K562 (cell line): Measurements from ENCODE around the gene MFSD6. TPM values are rescaled to one million over a fixed set of nuclear protein-coding genes. Genes with fewer than 3 reads are reported as not detected.

Experiments used
- BACH1 ChIP-seq: fragments of 200-800 bp; sonication (Bioruptor generic); IDR thresholded peaks from 2 replicates; pipeline ENCODE4 v1.6.1; 2016; ENCODE audit warnings: missing genetic modification characterization, missing compliant biosample characterization
- EP300 ChIP-seq: IDR thresholded peaks from 2 replicates; pipeline ENCODE4 v1.6.1; 2012; ENCODE audit warnings: low read length, improper control_type of control experiment
- polyA plus RNA-seq, 8 experiments: library from polyadenylated mRNA; depleted of rRNA in 4 of 8; stranded (reverse) in 5 of 8; unstranded in 3 of 8; fragments of >200 nt; fragmentation: Nextera tagmentation in 2 of 8; fragmentation: Illumina TruSeq in 1 of 8; extraction: Ambion mirVana in 2 of 8; extraction: Trizol in 1 of 8; gene quantifications; 2 replicates each; pipeline versions ENCODE4 v1.2.1 to v1.2.3, GENCODE V29; 2011 to 2014; ENCODE audit warnings: inconsistent platforms in 1 of 8, missing spikeins in 1 of 8
- total RNA-seq, 7 experiments: library from RNA; depleted of rRNA in 6 of 7; stranded (reverse); fragments of >200 nt in 6 of 7; fragmentation: Illumina TruSeq in 2 of 7; extraction: Trizol in 2 of 7; gene quantifications; 2 replicates each; pipeline versions ENCODE4 v1.2.1 to v1.2.3, GENCODE V29; 2011 to 2021; ENCODE audit warnings: low replicate concordance in 1 of 7
- TF ChIP-seq, protein P1 (sequence below): fragments of 450-650 bp; IDR thresholded peaks from 2 replicates; pipeline ENCODE4 v1.6.1; 2016; ENCODE audit warnings: low read depth
- TF ChIP-seq, protein P2 (sequence below): fragments of 450-650 bp; IDR thresholded peaks from 2 replicates; pipeline ENCODE4 v1.6.1; 2016; ENCODE audit warnings: mild to moderate bottlenecking

Gene MFSD6
- total and polyA plus RNA-seq, 9 of the 15 experiments (the other 6 are each of a cell fraction or from before 2014, with no cell fraction given), result 1.1 to 7.9 (median 4.4) TPM

DNA sequence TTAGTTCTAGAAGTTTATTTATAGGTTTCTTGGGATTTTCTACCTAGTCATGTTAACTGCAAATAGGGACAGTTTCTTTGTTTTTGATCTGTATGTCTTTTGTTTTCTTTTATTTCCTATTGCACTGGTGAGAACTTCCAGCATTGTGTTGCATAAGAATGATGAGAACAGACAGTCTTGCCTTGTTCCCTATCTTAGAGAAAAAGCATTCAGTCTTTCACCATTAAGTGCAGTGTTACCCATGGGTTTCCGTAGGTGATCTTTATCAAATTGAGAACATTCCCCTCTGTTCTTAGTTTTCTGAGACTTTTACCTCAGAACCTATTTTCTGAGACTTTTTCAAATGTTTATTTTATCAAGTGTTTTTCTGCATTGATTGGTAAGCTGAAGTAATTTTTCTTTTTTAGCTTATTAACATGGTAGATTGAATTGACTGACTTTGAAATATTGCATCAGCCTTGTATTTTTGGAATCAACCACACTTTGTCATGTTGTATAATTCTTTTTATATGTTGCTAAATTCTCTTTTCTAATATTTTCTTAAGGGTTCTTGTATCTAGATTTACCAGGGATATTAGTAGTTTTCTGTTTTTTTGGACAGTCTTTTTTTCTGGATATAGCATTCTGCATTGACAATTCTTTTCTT, 17.2 kb downstream of the MFSD6 start (continued):
- TF ChIP-seq, protein P1, sequence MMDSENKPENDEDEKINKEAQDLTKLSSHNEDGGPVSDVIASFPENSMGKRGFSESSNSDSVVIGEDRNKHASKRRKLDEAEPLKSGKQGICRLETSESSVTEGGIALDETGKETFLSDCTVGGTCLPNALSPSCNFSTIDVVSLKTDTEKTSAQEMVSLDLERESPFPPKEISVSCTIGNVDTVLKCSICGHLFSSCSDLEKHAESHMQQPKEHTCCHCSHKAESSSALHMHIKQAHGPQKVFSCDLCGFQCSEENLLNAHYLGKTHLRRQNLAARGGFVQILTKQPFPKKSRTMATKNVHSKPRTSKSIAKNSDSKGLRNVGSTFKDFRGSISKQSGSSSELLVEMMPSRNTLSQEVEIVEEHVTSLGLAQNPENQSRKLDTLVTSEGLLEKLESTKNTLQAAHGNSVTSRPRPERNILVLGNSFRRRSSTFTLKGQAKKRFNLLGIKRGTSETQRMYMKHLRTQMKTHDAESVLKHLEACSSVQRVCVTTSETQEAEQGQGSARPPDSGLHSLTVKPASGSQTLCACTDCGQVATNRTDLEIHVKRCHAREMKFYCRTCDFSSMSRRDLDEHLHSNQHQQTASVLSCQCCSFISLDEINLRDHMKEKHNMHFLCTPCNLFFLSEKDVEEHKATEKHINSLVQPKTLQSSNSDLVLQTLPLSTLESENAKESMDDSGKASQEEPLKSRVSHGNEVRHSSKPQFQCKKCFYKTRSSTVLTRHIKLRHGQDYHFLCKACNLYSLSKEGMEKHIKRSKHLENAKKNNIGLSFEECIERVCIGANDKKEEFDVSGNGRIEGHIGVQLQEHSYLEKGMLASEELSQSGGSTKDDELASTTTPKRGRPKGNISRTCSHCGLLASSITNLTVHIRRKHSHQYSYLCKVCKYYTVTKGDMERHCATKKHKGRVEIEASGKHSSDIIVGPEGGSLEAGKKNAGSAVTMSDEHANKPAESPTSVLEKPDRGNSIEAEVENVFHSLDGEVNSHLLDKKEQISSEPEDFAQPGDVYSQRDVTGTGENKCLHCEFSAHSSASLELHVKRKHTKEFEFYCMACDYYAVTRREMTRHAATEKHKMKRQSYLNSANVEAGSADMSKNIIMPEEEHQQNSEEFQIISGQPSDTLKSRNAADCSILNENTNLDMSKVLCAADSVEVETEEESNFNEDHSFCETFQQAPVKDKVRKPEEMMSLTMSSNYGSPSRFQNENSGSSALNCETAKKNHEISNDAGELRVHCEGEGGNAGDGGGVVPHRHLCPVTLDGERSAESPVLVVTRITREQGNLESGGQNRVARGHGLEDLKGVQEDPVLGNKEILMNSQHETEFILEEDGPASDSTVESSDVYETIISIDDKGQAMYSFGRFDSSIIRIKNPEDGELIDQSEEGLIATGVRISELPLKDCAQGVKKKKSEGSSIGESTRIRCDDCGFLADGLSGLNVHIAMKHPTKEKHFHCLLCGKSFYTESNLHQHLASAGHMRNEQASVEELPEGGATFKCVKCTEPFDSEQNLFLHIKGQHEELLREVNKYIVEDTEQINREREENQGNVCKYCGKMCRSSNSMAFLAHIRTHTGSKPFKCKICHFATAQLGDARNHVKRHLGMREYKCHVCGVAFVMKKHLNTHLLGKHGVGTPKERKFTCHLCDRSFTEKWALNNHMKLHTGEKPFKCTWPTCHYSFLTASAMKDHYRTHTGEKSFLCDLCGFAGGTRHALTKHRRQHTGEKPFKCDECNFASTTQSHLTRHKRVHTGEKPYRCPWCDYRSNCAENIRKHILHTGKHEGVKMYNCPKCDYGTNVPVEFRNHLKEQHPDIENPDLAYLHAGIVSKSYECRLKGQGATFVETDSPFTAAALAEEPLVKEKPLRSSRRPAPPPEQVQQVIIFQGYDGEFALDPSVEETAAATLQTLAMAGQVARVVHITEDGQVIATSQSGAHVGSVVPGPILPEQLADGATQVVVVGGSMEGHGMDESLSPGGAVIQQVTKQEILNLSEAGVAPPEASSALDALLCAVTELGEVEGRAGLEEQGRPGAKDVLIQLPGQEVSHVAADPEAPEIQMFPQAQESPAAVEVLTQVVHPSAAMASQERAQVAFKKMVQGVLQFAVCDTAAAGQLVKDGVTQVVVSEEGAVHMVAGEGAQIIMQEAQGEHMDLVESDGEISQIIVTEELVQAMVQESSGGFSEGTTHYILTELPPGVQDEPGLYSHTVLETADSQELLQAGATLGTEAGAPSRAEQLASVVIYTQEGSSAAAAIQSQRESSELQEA, result peak; percentile 87
- TF ChIP-seq EP300 (0 out of 2 replicates have a peak, but pooled peaks have one; percentile 9), BACH1 (tag) (0 out of 2 replicates have a peak, but pooled peaks have one; percentile 48)
- TF ChIP-seq, protein P2, sequence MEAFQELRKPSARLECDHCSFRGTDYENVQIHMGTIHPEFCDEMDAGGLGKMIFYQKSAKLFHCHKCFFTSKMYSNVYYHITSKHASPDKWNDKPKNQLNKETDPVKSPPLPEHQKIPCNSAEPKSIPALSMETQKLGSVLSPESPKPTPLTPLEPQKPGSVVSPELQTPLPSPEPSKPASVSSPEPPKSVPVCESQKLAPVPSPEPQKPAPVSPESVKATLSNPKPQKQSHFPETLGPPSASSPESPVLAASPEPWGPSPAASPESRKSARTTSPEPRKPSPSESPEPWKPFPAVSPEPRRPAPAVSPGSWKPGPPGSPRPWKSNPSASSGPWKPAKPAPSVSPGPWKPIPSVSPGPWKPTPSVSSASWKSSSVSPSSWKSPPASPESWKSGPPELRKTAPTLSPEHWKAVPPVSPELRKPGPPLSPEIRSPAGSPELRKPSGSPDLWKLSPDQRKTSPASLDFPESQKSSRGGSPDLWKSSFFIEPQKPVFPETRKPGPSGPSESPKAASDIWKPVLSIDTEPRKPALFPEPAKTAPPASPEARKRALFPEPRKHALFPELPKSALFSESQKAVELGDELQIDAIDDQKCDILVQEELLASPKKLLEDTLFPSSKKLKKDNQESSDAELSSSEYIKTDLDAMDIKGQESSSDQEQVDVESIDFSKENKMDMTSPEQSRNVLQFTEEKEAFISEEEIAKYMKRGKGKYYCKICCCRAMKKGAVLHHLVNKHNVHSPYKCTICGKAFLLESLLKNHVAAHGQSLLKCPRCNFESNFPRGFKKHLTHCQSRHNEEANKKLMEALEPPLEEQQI, result 0 out of 2 replicates have a peak, but pooled peaks have one; percentile 24
